ENCODE results near the gene EYA2. TPM values are rescaled to one million over a fixed set of nuclear protein-coding genes. Genes with fewer than 3 reads are reported as not detected.

Gene EYA2
- total and polyA plus RNA-seq, 2 experiments from 2014 or later: 0.18 TPM; not detected in 1

GRCh38 chr20:46937157-46937523 is 42.5 kb downstream of the EYA2 start:
- WGBS, 2 experiments (ENCODE audit: low coverage in 1 of 2, low lambda C conversion rate in 2 of 2, missing lambda C conversion rate in 2 of 2): 62 to 65% methylated on average over 4 of the region's 4 CpGs
- Histone ChIP-seq H3K4me3 (no peak overlapping the region), H3K79me2 (ENCODE audit: insufficient read depth) (no peaks in the 10 kb centered on the region), H3F3A (ENCODE audit: insufficient read depth) (no peaks in the 10 kb centered on the region), H3K4me2 (ENCODE audit: unreplicated experiment) (no peak overlapping the region), H3K9ac (no peak overlapping the region), H3K27me3 (replicated peaks; ENCODE audit: insufficient read depth) (no peaks in the 10 kb centered on the region), H3K9me3 (ENCODE audit: low read depth) (no peaks in the 10 kb centered on the region), H3K4me1 (ENCODE audit: insufficient read depth) (peaks cover 1% of the 10 kb centered on the region; the same call in 1 of the 2 replicates), H2AFZ (no peak overlapping the region), H4K20me1 (ENCODE audit: insufficient read depth) (no peaks in the 10 kb centered on the region), H3K27ac (no peak overlapping the region), H3K9me2 (ENCODE audit: insufficient read depth) (no peaks in the 10 kb centered on the region), H3K36me3 (ENCODE audit: low read depth) (no peaks in the 10 kb centered on the region)
- DNase-seq: no peak
- in situ Hi-C loops (cut with MboI): no loop called here
- TF ChIP-seq EZH2 (IDR thresholded peaks at IDR 0.05; ENCODE audit: insufficient read depth, poor library complexity, severe bottlenecking): no peak
- no peak for TF ChIP-seq EZH2phosphoT487 (IDR thresholded peaks at IDR 0.05; ENCODE audit: insufficient read depth, low read depth)

DNA sequence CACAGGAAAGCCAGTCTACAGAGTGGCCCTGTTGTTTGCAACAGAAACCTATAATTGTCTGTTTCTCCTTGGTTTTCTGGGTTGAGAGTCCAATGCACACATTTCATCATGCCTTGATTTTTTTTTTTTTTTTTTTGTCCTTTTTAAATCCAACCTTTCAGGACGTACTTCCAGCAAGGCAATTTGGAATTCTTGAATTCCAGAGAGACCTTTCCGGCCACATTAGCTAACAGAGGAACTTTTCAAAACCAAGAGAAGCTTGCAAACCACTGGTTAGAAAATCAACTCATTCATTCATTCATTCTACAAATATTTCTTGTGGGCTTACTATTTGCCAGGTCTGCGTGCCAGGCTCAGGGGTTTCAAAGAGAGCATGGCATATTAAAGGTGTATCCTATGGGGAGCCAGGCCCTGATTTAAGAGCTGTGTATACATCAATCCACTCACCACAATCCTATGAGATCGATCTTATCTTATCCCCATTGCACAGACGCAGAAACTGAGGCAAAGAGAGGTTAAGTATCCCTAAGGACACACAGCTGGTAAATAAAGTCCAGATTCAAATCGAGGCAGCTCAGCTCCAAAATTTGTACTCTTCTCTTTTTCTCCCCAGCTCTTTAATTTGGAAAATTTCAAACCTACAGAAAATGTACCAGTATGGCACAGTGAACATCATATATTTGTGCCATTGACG is 43.0 kb downstream of the EYA2 start:
- Histone ChIP-seq H3K4me3 (no peak overlapping the region), H3K27me3 (replicated peaks; ENCODE audit: insufficient read depth) (no peaks in the 10 kb centered on the region), H3K9me2 (ENCODE audit: insufficient read depth) (no peaks in the 10 kb centered on the region), H3K79me2 (ENCODE audit: insufficient read depth) (no peaks in the 10 kb centered on the region), H3F3A (ENCODE audit: insufficient read depth) (no peaks in the 10 kb centered on the region), H3K36me3 (ENCODE audit: low read depth) (no peaks in the 10 kb centered on the region), H4K20me1 (ENCODE audit: insufficient read depth) (no peaks in the 10 kb centered on the region), H3K4me2 (ENCODE audit: unreplicated experiment) (no peak overlapping the region), H3K9ac (no peak overlapping the region), H2AFZ (no peak overlapping the region), H3K27ac (no peak overlapping the region), H3K4me1 (ENCODE audit: insufficient read depth) (no peaks in the 10 kb centered on the region), H3K9me3 (ENCODE audit: low read depth) (no peaks in the 10 kb centered on the region)
- in situ Hi-C loops (cut with MboI): no loop called here
- WGBS, 2 experiments (ENCODE audit: low coverage in 1 of 2, low lambda C conversion rate in 2 of 2, missing lambda C conversion rate in 2 of 2): 68 to 72% methylated on average over 7 of the region's 7 CpGs
- TF ChIP-seq EZH2 (IDR thresholded peaks at IDR 0.05; ENCODE audit: insufficient read depth, poor library complexity, severe bottlenecking): no peak
- no peak for TF ChIP-seq EZH2phosphoT487 (IDR thresholded peaks at IDR 0.05; ENCODE audit: insufficient read depth, low read depth)
- DNase-seq: no peak

- no peak overlapping the region for H2AFZ ChIP-seq
- H3K9me3 ChIP-seq (ENCODE audit: low read depth): no peaks in the 10 kb centered on the region
- no peaks in the 10 kb centered on the region for H3K27me3 ChIP-seq (replicated peaks; ENCODE audit: insufficient read depth)
- no peak overlapping the region for H3K4me2 ChIP-seq (ENCODE audit: unreplicated experiment)
- 23 to 26% methylated on average over 1 of the region's 1 CpG for WGBS, 2 experiments (ENCODE audit: low coverage in 1 of 2, low lambda C conversion rate in 2 of 2, missing lambda C conversion rate in 2 of 2)
- no peaks in the 10 kb centered on the region for H3K4me1 ChIP-seq (ENCODE audit: insufficient read depth)
- TF ChIP-seq EZH2 (IDR thresholded peaks at IDR 0.05; ENCODE audit: insufficient read depth, poor library complexity, severe bottlenecking) (no peak), EZH2phosphoT487 (IDR thresholded peaks at IDR 0.05; ENCODE audit: insufficient read depth, low read depth) (no peak)
- no peaks in the 10 kb centered on the region for H4K20me1 ChIP-seq (ENCODE audit: insufficient read depth)
- in situ Hi-C loops (cut with MboI): no loop called here
- no peak for DNase-seq
- H3F3A ChIP-seq (ENCODE audit: insufficient read depth): no peaks in the 10 kb centered on the region
- H3K27ac ChIP-seq: no peak overlapping the region
- no peaks in the 10 kb centered on the region for H3K79me2 ChIP-seq (ENCODE audit: insufficient read depth)
- no peak overlapping the region for H3K9ac ChIP-seq
- H3K36me3 ChIP-seq (ENCODE audit: low read depth): no peaks in the 10 kb centered on the region
- no peaks in the 10 kb centered on the region for H3K9me2 ChIP-seq (ENCODE audit: insufficient read depth)
- H3K4me3 ChIP-seq: no peak overlapping the region
Measured at GRCh38 chr20:46938434-46938833, 43.8 kb downstream of the EYA2 start.

DNA sequence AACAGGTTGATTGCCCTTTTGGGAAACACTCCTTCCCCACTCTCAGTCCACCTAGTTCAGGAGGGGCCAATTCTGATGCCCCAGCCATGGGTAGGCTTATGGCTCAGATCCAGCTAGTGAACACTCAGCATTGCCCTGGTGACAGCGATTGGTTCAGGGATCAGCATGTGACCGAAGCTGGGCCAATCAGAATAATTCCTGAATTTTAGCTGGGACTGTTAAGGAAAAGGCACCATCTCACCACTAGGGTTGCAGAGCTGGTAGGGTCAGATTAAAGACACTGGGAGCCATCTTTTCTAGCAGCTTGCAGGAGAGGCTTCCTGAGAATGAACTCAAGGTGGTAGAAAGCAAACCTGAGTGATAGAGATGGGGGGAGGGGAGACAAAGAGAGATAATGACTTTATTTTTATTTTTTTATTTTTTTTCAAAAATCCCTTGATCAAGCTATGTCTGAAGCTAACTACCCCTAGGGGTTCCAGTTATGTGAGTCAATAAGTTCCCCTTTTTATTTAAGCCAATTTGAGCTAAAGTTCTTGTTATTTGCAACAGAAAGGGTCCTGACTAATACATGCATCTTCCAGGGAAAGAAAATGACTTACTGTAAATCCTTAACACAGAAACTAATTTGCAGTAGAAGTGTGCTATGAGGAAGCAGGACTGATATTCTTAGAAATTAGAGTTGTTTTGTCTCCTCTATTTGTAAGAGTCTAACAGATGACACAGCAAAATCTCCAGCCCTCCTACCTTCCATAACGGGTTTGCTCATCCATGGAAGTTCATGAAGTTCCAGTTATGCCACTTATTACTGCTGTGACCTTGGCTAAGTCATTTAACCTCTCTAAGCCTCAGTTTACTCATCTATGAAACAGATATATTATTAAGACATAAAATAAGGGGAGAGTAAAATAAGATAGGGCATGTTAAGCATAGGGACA is 44.7 kb downstream of the EYA2 start:
- Histone ChIP-seq H3K4me1 (ENCODE audit: insufficient read depth) (no peaks in the 10 kb centered on the region), H3K9me2 (ENCODE audit: insufficient read depth) (no peaks in the 10 kb centered on the region), H3K4me2 (ENCODE audit: unreplicated experiment) (no peak overlapping the region), H3K4me3 (no peak overlapping the region), H2AFZ (no peak overlapping the region), H3K79me2 (ENCODE audit: insufficient read depth) (no peaks in the 10 kb centered on the region), H4K20me1 (ENCODE audit: insufficient read depth) (no peaks in the 10 kb centered on the region), H3K36me3 (ENCODE audit: low read depth) (no peaks in the 10 kb centered on the region), H3K9ac (no peak overlapping the region), H3K9me3 (ENCODE audit: low read depth) (no peaks in the 10 kb centered on the region), H3F3A (ENCODE audit: insufficient read depth) (no peaks in the 10 kb centered on the region), H3K27me3 (replicated peaks; ENCODE audit: insufficient read depth) (no peaks in the 10 kb centered on the region), H3K27ac (no peak overlapping the region)
- DNase-seq: peak; percentile 43
- in situ Hi-C loops (cut with MboI): no loop called here
- WGBS, 2 experiments (ENCODE audit: low coverage in 1 of 2, low lambda C conversion rate in 2 of 2, missing lambda C conversion rate in 2 of 2): 33 to 38% methylated on average over 3 of the region's 3 CpGs
- TF ChIP-seq EZH2 (IDR thresholded peaks at IDR 0.05; ENCODE audit: insufficient read depth, poor library complexity, severe bottlenecking) (no peak), EZH2phosphoT487 (IDR thresholded peaks at IDR 0.05; ENCODE audit: insufficient read depth, low read depth) (no peak)

Measured in GM23248 (cell line).